ENCODE results near the gene MOGAT1. TPM values are rescaled to one million over a fixed set of nuclear protein-coding genes. Genes with fewer than 3 reads are reported as not detected.

Gene MOGAT1
- total RNA-seq, 1 experiment from 2014 or later = not detected

DNA sequence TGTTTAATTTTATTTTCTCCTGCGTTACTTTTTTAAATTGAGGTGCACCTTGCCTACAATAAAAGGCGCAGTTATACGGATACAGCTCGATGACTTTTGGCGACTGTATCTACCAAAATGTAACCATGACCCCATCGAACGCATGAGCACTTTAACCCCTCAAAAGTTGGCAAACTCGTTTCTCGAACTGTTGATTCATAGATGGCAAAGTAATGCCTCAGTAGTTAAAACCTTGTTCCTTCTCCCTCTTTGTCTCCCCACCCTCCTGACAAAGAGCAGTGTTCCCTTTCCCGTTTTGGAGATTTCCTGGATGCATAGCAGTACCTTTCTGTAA, 577 bp downstream of the MOGAT1 start:
- Histone ChIP-seq H4K5ac (ENCODE audit: insufficient read length, low read depth, low read length) (no peak overlapping the region), H3K23me2 (ENCODE audit: insufficient read length, low read depth, low read length, poor library complexity, severe bottlenecking) (peaks cover 11% of the 10 kb centered on the region), H3K27ac (ENCODE audit: insufficient read length, low read depth, low read length) (no peak overlapping the region), H3K79me1 (ENCODE audit: insufficient read depth, low read depth, low read length, poor library complexity, severe bottlenecking) (no peaks in the 10 kb centered on the region), H2AK5ac (ENCODE audit: insufficient read length, low read length) (no peak overlapping the region), H3K4ac (ENCODE audit: low read depth, low read length) (no peak overlapping the region), H2AFZ (ENCODE audit: low read length) (peak overlapping the region; percentile 5), H2BK120ac (ENCODE audit: low read depth, low read length, poor library complexity, severe bottlenecking) (no peak overlapping the region), H3K18ac (ENCODE audit: insufficient read length, low read depth, low read length) (no peak overlapping the region), H3K27me3 (ENCODE audit: insufficient read depth, low read length) (peaks cover 2% of the 10 kb centered on the region; the same call in 1 of the 2 replicates), H3K23ac (ENCODE audit: insufficient read length, low read depth, low read length) (no peak overlapping the region), H2BK5ac (ENCODE audit: insufficient read length, low read length) (no peak overlapping the region), H3T11ph (ENCODE audit: low read length) (no peak overlapping the region), H3K4me2 (ENCODE audit: insufficient read depth, insufficient read length, low read length) (peak overlapping the region; percentile 84), H3K4me1 (ENCODE audit: insufficient read depth, low read length) (no peaks in the 10 kb centered on the region), H3K79me2 (ENCODE audit: insufficient read depth, low read length) (no peaks in the 10 kb centered on the region), H3K9me3 (ENCODE audit: control insufficient read depth, low read depth, low read length) (no peaks in the 10 kb centered on the region), H2BK20ac (ENCODE audit: low read depth, low read length, poor library complexity, severe bottlenecking) (no peak overlapping the region), H4K91ac (ENCODE audit: insufficient read length, low read depth, low read length) (no peak overlapping the region), H2BK12ac (ENCODE audit: insufficient read length, low read depth, low read length) (no peak overlapping the region), H4K8ac (replicated peaks; ENCODE audit: insufficient read length, low read depth, low read length) (no peak overlapping the region), H2BK15ac (ENCODE audit: low read depth, low read length) (no peak overlapping the region), H4K20me1 (ENCODE audit: control insufficient read depth, insufficient read depth, insufficient read length) (no peaks in the 10 kb centered on the region), H3K56ac (ENCODE audit: insufficient read length, low read depth, low read length) (no peak overlapping the region), H3K9ac (ENCODE audit: extremely low read depth, insufficient read length, low read length) (peak overlapping the region; percentile 36), H3K14ac (ENCODE audit: insufficient read depth, low read length) (no peak overlapping the region)
- Mint-ChIP-seq H3K36me3 (ENCODE audit: insufficient read depth in 1 of 3, low read depth in 3 of 3) (no peaks in the 10 kb centered on the region; a peak in 1 of 7 replicates), H3K4me3 (peak overlapping the region; percentile 69 to 77), H3K9me3 (no peaks in the 10 kb centered on the region; a peak in 1 of 5 replicates), H3K27me3 (ENCODE audit: low read depth) (peaks cover 66% of the 10 kb centered on the region), H3K4me1 (peaks cover 12 to 13% of the 10 kb centered on the region in 2 experiments), H3K27ac (peak overlapping the region in 1 of 3 experiments; percentile 14; a peak in 1 of 7 replicates)
- no CpG with 5 or more reads among the region's 10 CpGs for WGBS (ENCODE audit: extremely low coverage, insufficient read length, low lambda C conversion rate)
- TF ChIP-seq, protein P1, sequence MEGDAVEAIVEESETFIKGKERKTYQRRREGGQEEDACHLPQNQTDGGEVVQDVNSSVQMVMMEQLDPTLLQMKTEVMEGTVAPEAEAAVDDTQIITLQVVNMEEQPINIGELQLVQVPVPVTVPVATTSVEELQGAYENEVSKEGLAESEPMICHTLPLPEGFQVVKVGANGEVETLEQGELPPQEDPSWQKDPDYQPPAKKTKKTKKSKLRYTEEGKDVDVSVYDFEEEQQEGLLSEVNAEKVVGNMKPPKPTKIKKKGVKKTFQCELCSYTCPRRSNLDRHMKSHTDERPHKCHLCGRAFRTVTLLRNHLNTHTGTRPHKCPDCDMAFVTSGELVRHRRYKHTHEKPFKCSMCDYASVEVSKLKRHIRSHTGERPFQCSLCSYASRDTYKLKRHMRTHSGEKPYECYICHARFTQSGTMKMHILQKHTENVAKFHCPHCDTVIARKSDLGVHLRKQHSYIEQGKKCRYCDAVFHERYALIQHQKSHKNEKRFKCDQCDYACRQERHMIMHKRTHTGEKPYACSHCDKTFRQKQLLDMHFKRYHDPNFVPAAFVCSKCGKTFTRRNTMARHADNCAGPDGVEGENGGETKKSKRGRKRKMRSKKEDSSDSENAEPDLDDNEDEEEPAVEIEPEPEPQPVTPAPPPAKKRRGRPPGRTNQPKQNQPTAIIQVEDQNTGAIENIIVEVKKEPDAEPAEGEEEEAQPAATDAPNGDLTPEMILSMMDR (conservative IDR thresholded peaks at IDR 0.05) = no peak
- no peak for DNase-seq

Data from H9 (cell line).